Fibroblast of mammary gland (primary cell): ENCODE measurements around the gene PMAIP1.
A peak's percentile ranks its signal among the peaks of the same experiment; 100 is the strongest.

Experiments used
- DNase-seq: peaks from one replicate; pipeline ENCODE4 v3.0.0-alpha.2; 2010; ENCODE audit warnings: low read depth
- H3K4me3 ChIP-seq: 2 replicates; pipeline ENCODE4 v1.5.1; 2011; ENCODE audit warnings: low read depth, mild to moderate bottlenecking, low read length, moderate library complexity; ENCODE audit not compliant: control insufficient read depth
- CTCF ChIP-seq: conservative IDR thresholded peaks from 2 replicates; pipeline ENCODE4 v1.5.1; 2011; ENCODE audit warnings: low read depth, low read length, inconsistent platforms; ENCODE audit not compliant: control insufficient read depth, insufficient read depth

The PMAIP1 gene

DNA sequence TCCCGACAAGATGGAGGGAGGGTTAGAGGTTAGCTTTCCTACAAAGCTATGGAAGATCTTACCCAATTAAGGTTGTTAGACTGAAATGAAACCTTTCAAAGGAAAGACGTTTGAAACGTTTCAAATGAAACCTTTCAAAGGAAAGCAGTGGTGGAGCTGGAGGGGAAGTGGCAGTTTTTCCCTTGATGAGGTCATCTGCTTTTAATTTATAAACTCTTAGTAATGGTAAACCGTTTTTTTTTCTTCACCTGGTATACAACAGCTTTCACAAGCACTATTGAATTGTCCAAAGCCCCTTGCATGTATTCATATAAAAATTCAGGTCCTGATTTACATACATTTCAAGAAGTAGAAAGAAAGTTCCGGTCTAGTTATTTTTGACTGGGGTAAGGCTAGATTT lies 7.4 kb downstream of the PMAIP1 start:
- peak; percentile 59 for DNase-seq
- no peak overlapping the region for H3K4me3 ChIP-seq
- no peak for TF ChIP-seq CTCF

- H3K4me3 ChIP-seq, result no peak overlapping the region
- no peak for DNase-seq
- no peak for TF ChIP-seq CTCF
Observed at GRCh38 chr18:59907660-59908059, 7.9 kb downstream of the PMAIP1 start.

- no peak overlapping the region for H3K4me3 ChIP-seq
- no peak for TF ChIP-seq CTCF
- peak; percentile 97 for DNase-seq
Observed at GRCh38 chr18:59908799-59909198, 9.0 kb downstream of the PMAIP1 start.

- DNase-seq, result peak; percentile 55
- H3K4me3 ChIP-seq, result no peak overlapping the region
Observed at GRCh38 chr18:59909289-59910036, 9.7 kb downstream of the PMAIP1 start.

GRCh38 chr18:59910967-59911366 lies 11.2 kb downstream of the PMAIP1 start:
- no peak overlapping the region for H3K4me3 ChIP-seq
- no peak for TF ChIP-seq CTCF
- DNase-seq, result peak; percentile 67

More at GRCh38 chr18:59909289-59910036, 9.7 kb downstream of the PMAIP1 start:
- no peak for TF ChIP-seq CTCF

DNA sequence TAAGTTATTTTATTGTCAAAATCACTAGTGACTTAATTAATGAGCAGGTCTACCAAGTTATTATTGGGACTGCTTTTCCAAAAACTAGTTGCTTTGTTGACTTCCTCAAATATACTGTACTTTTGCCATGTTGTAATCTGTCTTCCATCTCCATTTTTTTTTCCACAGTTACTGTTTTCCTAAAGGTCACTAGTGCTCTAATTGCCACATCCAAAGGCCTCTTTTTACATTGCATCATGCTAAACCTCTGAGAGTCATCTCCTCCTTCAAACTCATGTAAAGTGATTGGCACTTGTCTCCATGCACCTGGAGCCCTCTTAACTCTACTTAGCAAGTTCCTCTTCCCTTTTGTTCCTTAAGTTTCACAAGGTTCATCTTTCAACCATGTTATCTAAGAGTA lies 11.8 kb downstream of the PMAIP1 start:
- TF ChIP-seq CTCF, result no peak
- no peak overlapping the region for H3K4me3 ChIP-seq
- no peak for DNase-seq
